Smooth muscle cell (in vitro differentiated cells): ENCODE results near the gene PLA1A. TPM values are rescaled to one million over a fixed set of nuclear protein-coding genes. Genes with fewer than 3 reads are reported as not detected.

Source experiments
- DNase-seq: peaks from one replicate; lab custom pipeline; 2025; ENCODE audit not compliant: unreplicated experiment; lab: John Stamatoyannopoulos, UW
- H2AFZ ChIP-seq: fragments of 200-600 bp; sonication (generic); 2 replicates; pipeline ENCODE4 v1.6.0; 2016; ENCODE audit warnings: antibody characterized with exemption, low read depth, mild to moderate bottlenecking
- H3F3A ChIP-seq: fragments of 200-600 bp; sonication (generic); 2 replicates; pipeline ENCODE4 v1.6.0; 2017; ENCODE audit warnings: antibody characterized with exemption, low read depth
- H3K27ac ChIP-seq: fragments of 200-600 bp; sonication (generic); 2 replicates; pipeline ENCODE4 v1.5.1; 2016; ENCODE audit warnings: low read depth, mild to moderate bottlenecking
- H3K27me3 ChIP-seq: fragments of 200-600 bp; sonication (generic); 2 replicates; pipeline ENCODE4 v1.6.1; 2016; ENCODE audit warnings: low read depth, mild to moderate bottlenecking
- H3K36me3 ChIP-seq: fragments of 200-600 bp; sonication (generic); 2 replicates; pipeline ENCODE4 v1.5.1; 2016; ENCODE audit warnings: low read depth
- H3K4me1 ChIP-seq: fragments of 200-600 bp; sonication (generic); 2 replicates; pipeline ENCODE4 v1.5.1; 2016; ENCODE audit warnings: low read depth
- H3K4me2 ChIP-seq: fragments of 200-600 bp; sonication (generic); 2 replicates; pipeline ENCODE4 v1.6.0; 2016; ENCODE audit warnings: mild to moderate bottlenecking
- H3K4me3 ChIP-seq: fragments of 200-600 bp; sonication (generic); 2 replicates; pipeline ENCODE4 v1.5.1; 2016; ENCODE audit warnings: mild to moderate bottlenecking
- H3K79me2 ChIP-seq: fragments of 200-600 bp; sonication (generic); 2 replicates; pipeline ENCODE4 v1.6.0; 2016; ENCODE audit warnings: low read depth, mild to moderate bottlenecking
- H3K9ac ChIP-seq: fragments of 200-600 bp; sonication (generic); 2 replicates; pipeline ENCODE4 v1.6.0; 2016; ENCODE audit warnings: low read depth
- H3K9me3 ChIP-seq: fragments of 200-600 bp; sonication (generic); replicated peaks from 2 replicates; pipeline ENCODE4 v1.5.1; 2016; ENCODE audit warnings: low read depth
- H4K20me1 ChIP-seq: fragments of 200-600 bp; sonication (generic); 2 replicates; pipeline ENCODE4 v1.6.0; 2016; ENCODE audit warnings: low read depth
- CTCF ChIP-seq: fragments of 200-600 bp; sonication (generic); IDR thresholded peaks from 2 replicates; pipeline ENCODE4 v1.5.1; 2017; ENCODE audit warnings: borderline replicate concordance, mild to moderate bottlenecking, antibody characterized with exemption; ENCODE audit not compliant: insufficient read depth, poor library complexity, severe bottlenecking
- WGBS: methylation state at CpG from one replicate; pipeline ENCODE4 v1.1.7; 2016; ENCODE audit warnings: low lambda C conversion rate; 5-methylcytosine and 5-hydroxymethylcytosine counted together
- polyA plus RNA-seq: library from polyadenylated mRNA; unstranded; fragments of >200 nt; fragmentation: Nextera tagmentation; extraction: Ambion mirVana; gene quantifications from 2 replicates; pipeline ENCODE4 v1.2.1, GENCODE V29; 2016
- total RNA-seq: library from RNA; depleted of rRNA; stranded (reverse); fragments of >200 nt; gene quantifications from 2 replicates; pipeline ENCODE4 v1.2.3, GENCODE V29; 2014

Gene PLA1A
- total and polyA plus RNA-seq, 2 experiments from 2014 or later, result not detected

GRCh38 chr3:119630128-119630879, 32.6 kb downstream of the PLA1A start:
- H3K79me2 ChIP-seq, result no peaks in the 10 kb centered on the region
- DNase-seq, result no peak
- H3K4me3 ChIP-seq, result no peak overlapping the region
- H3K9me3 ChIP-seq, result no peaks in the 10 kb centered on the region
- peak overlapping the region; percentile 66 for H3K27ac ChIP-seq
- no peaks in the 10 kb centered on the region for H4K20me1 ChIP-seq
- no peaks in the 10 kb centered on the region for H3F3A ChIP-seq
- H3K9ac ChIP-seq, result peak overlapping the region; percentile 37
- no peak for TF ChIP-seq CTCF
- no peaks in the 10 kb centered on the region for H3K27me3 ChIP-seq
- 75% methylated on average over 8 of the region's 8 CpGs for WGBS
- H3K4me1 ChIP-seq, result no peaks in the 10 kb centered on the region
- no peaks in the 10 kb centered on the region for H3K36me3 ChIP-seq
- H2AFZ ChIP-seq, result no peak overlapping the region
- H3K4me2 ChIP-seq, result no peak overlapping the region

GRCh38 chr3:119630880-119631329, 33.2 kb downstream of the PLA1A start:
- DNase-seq, result no peak
- H3K4me2 ChIP-seq, result no peak overlapping the region

GRCh38 chr3:119631516-119631915, 33.8 kb downstream of the PLA1A start:
- TF ChIP-seq CTCF, result no peak
- Histone ChIP-seq H3F3A (no peaks in the 10 kb centered on the region), H3K4me3 (no peak overlapping the region), H2AFZ (no peak overlapping the region), H3K27ac (peak overlapping the region; percentile 66), H3K9ac (peak overlapping the region; percentile 2), H3K27me3 (no peaks in the 10 kb centered on the region), H3K4me1 (peaks cover under 1% of the 10 kb centered on the region), H3K9me3 (no peaks in the 10 kb centered on the region), H4K20me1 (no peaks in the 10 kb centered on the region), H3K79me2 (no peaks in the 10 kb centered on the region), H3K36me3 (no peaks in the 10 kb centered on the region), H3K4me2 (peak overlapping the region; percentile 20)
- WGBS, result 55% methylated on average over 3 of the region's 3 CpGs
- no peak for DNase-seq

More at GRCh38 chr3:119630880-119631329, 33.2 kb downstream of the PLA1A start:
- Histone ChIP-seq H3F3A (no peaks in the 10 kb centered on the region), H3K27me3 (no peaks in the 10 kb centered on the region), H3K9me3 (no peaks in the 10 kb centered on the region), H3K9ac (peak overlapping the region; percentile 2), H3K79me2 (no peaks in the 10 kb centered on the region), H3K36me3 (no peaks in the 10 kb centered on the region), H3K27ac (peak overlapping the region; percentile 66), H3K4me1 (no peaks in the 10 kb centered on the region), H2AFZ (no peak overlapping the region), H4K20me1 (no peaks in the 10 kb centered on the region), H3K4me3 (no peak overlapping the region)
- 85% methylated on average over 7 of the region's 7 CpGs for WGBS
- no peak for TF ChIP-seq CTCF

- Histone ChIP-seq H3K4me3 (no peak overlapping the region), H3K9me3 (no peaks in the 10 kb centered on the region), H3K27me3 (no peaks in the 10 kb centered on the region), H4K20me1 (no peaks in the 10 kb centered on the region), H3K36me3 (no peaks in the 10 kb centered on the region), H3K9ac (no peak overlapping the region), H3F3A (peaks cover 3% of the 10 kb centered on the region), H2AFZ (no peak overlapping the region), H3K27ac (peak overlapping the region; percentile 66), H3K4me1 (peaks cover 3% of the 10 kb centered on the region), H3K79me2 (no peaks in the 10 kb centered on the region), H3K4me2 (no peak overlapping the region)
- WGBS, result 97% methylated on average over 4 of the region's 4 CpGs
- DNase-seq, result no peak
- TF ChIP-seq CTCF, result no peak
Measured at GRCh38 chr3:119632216-119632615, 34.5 kb downstream of the PLA1A start.
